Measurements from ENCODE around the gene NGLY1.

The NGLY1 gene

GRCh38 chr3:25679642-25680302, 103.5 kb downstream of the NGLY1 start:
- DNase-seq: no peak
- H2BK120ac ChIP-seq (ENCODE audit: low read depth, low read length): no peak overlapping the region
- H2BK15ac ChIP-seq (replicated peaks; ENCODE audit: low read depth): no peak overlapping the region
- no peak overlapping the region for H2AK5ac ChIP-seq (ENCODE audit: low read length)
- H3K18ac ChIP-seq (ENCODE audit: low read length): no peak overlapping the region
- no peak overlapping the region for H3K4me2 ChIP-seq (ENCODE audit: low read length)
- H3K27me3 ChIP-seq (ENCODE audit: insufficient read depth, low read length, poor library complexity): no peaks in the 10 kb centered on the region
- H3K23ac ChIP-seq (ENCODE audit: low read length): no peak overlapping the region
- no peak overlapping the region for H3K4me3 ChIP-seq (ENCODE audit: low read length)
- no peaks in the 10 kb centered on the region for H3K79me2 ChIP-seq (ENCODE audit: control insufficient read depth, insufficient read depth, low read length)
- no peak overlapping the region for H3K56ac ChIP-seq (ENCODE audit: low read length)
- no peak overlapping the region for H4K5ac ChIP-seq (ENCODE audit: low read length)
- no peak overlapping the region for H3K27ac ChIP-seq (ENCODE audit: low read depth, low read length)
- no peak overlapping the region for H4K8ac ChIP-seq (ENCODE audit: low read depth, low read length)
- H2BK5ac ChIP-seq (ENCODE audit: low read length): no peak overlapping the region
- H3K9ac ChIP-seq (ENCODE audit: low read length): no peak overlapping the region
- no peaks in the 10 kb centered on the region for H3K36me3 ChIP-seq (ENCODE audit: control insufficient read depth, insufficient read depth, low read length)
- H3K79me1 ChIP-seq (ENCODE audit: low read length): no peaks in the 10 kb centered on the region
- no peaks in the 10 kb centered on the region for H3K4me1 ChIP-seq (ENCODE audit: control insufficient read depth, low read depth, low read length)
- WGBS (ENCODE audit: extremely low coverage, insufficient coverage, low lambda C conversion rate): no CpG with 5 or more reads among the region's 6 CpGs
- no peak overlapping the region for H3K4ac ChIP-seq (ENCODE audit: low read depth, low read length)

- no peak for DNase-seq
- Histone ChIP-seq H2BK120ac (ENCODE audit: low read depth, low read length) (no peak overlapping the region), H2AK5ac (ENCODE audit: low read length) (no peak overlapping the region), H2BK5ac (ENCODE audit: low read length) (no peak overlapping the region), H4K8ac (ENCODE audit: low read depth, low read length) (no peak overlapping the region), H3K4me1 (ENCODE audit: control insufficient read depth, low read depth, low read length) (no peaks in the 10 kb centered on the region), H3K79me2 (ENCODE audit: control insufficient read depth, insufficient read depth, low read length) (no peaks in the 10 kb centered on the region), H3K79me1 (ENCODE audit: low read length) (no peaks in the 10 kb centered on the region), H3K36me3 (ENCODE audit: control insufficient read depth, insufficient read depth, low read length) (no peaks in the 10 kb centered on the region), H3K18ac (ENCODE audit: low read length) (no peak overlapping the region), H4K5ac (ENCODE audit: low read length) (no peak overlapping the region), H3K23ac (ENCODE audit: low read length) (no peak overlapping the region), H3K4me2 (ENCODE audit: low read length) (no peak overlapping the region), H3K27me3 (ENCODE audit: insufficient read depth, low read length, poor library complexity) (no peaks in the 10 kb centered on the region), H3K9ac (ENCODE audit: low read length) (no peak overlapping the region), H2BK15ac (replicated peaks; ENCODE audit: low read depth) (no peak overlapping the region), H3K27ac (ENCODE audit: low read depth, low read length) (no peak overlapping the region), H3K4me3 (ENCODE audit: low read length) (no peak overlapping the region), H3K4ac (ENCODE audit: low read depth, low read length) (no peak overlapping the region), H3K56ac (ENCODE audit: low read length) (no peak overlapping the region)
- no CpG with 5 or more reads among the region's 2 CpGs for WGBS (ENCODE audit: extremely low coverage, insufficient coverage, low lambda C conversion rate)
Measured at GRCh38 chr3:25679166-25679565, 104.1 kb downstream of the NGLY1 start.

GRCh38 chr3:25678581-25678980, 104.7 kb downstream of the NGLY1 start:
- H3K27me3 ChIP-seq (ENCODE audit: insufficient read depth, low read length, poor library complexity): no peaks in the 10 kb centered on the region
- H4K5ac ChIP-seq (ENCODE audit: low read length): no peak overlapping the region
- DNase-seq: no peak
- no peak overlapping the region for H3K27ac ChIP-seq (ENCODE audit: low read depth, low read length)
- H2BK120ac ChIP-seq (ENCODE audit: low read depth, low read length): no peak overlapping the region
- H2BK5ac ChIP-seq (ENCODE audit: low read length): no peak overlapping the region
- H3K23ac ChIP-seq (ENCODE audit: low read length): no peak overlapping the region
- H3K4me2 ChIP-seq (ENCODE audit: low read length): no peak overlapping the region
- H3K4me1 ChIP-seq (ENCODE audit: control insufficient read depth, low read depth, low read length): no peaks in the 10 kb centered on the region
- H3K79me1 ChIP-seq (ENCODE audit: low read length): no peaks in the 10 kb centered on the region
- H3K36me3 ChIP-seq (ENCODE audit: control insufficient read depth, insufficient read depth, low read length): no peaks in the 10 kb centered on the region
- no peak overlapping the region for H3K4me3 ChIP-seq (ENCODE audit: low read length)
- H3K9ac ChIP-seq (ENCODE audit: low read length): no peak overlapping the region
- no peak overlapping the region for H2BK15ac ChIP-seq (replicated peaks; ENCODE audit: low read depth)
- no peaks in the 10 kb centered on the region for H3K79me2 ChIP-seq (ENCODE audit: control insufficient read depth, insufficient read depth, low read length)
- no peak overlapping the region for H4K8ac ChIP-seq (ENCODE audit: low read depth, low read length)
- no peak overlapping the region for H2AK5ac ChIP-seq (ENCODE audit: low read length)
- no peak overlapping the region for H3K18ac ChIP-seq (ENCODE audit: low read length)
- H3K4ac ChIP-seq (ENCODE audit: low read depth, low read length): no peak overlapping the region
- no peak overlapping the region for H3K56ac ChIP-seq (ENCODE audit: low read length)

- Histone ChIP-seq H3K9ac (ENCODE audit: low read length) (no peak overlapping the region), H2AK5ac (ENCODE audit: low read length) (no peak overlapping the region), H3K79me2 (ENCODE audit: control insufficient read depth, insufficient read depth, low read length) (no peaks in the 10 kb centered on the region), H4K5ac (ENCODE audit: low read length) (no peak overlapping the region), H3K79me1 (ENCODE audit: low read length) (no peaks in the 10 kb centered on the region), H3K27me3 (ENCODE audit: insufficient read depth, low read length, poor library complexity) (no peaks in the 10 kb centered on the region), H3K36me3 (ENCODE audit: control insufficient read depth, insufficient read depth, low read length) (no peaks in the 10 kb centered on the region), H2BK120ac (ENCODE audit: low read depth, low read length) (no peak overlapping the region), H3K4ac (ENCODE audit: low read depth, low read length) (no peak overlapping the region), H3K23ac (ENCODE audit: low read length) (no peak overlapping the region), H3K4me2 (ENCODE audit: low read length) (no peak overlapping the region), H3K27ac (ENCODE audit: low read depth, low read length) (no peak overlapping the region), H3K4me1 (ENCODE audit: control insufficient read depth, low read depth, low read length) (no peaks in the 10 kb centered on the region), H4K8ac (ENCODE audit: low read depth, low read length) (no peak overlapping the region), H3K18ac (ENCODE audit: low read length) (no peak overlapping the region), H3K4me3 (ENCODE audit: low read length) (no peak overlapping the region), H2BK15ac (replicated peaks; ENCODE audit: low read depth) (no peak overlapping the region), H2BK5ac (ENCODE audit: low read length) (no peak overlapping the region), H3K56ac (ENCODE audit: low read length) (no peak overlapping the region)
- no peak for DNase-seq
- no CpG with 5 or more reads among the region's 2 CpGs for WGBS (ENCODE audit: extremely low coverage, insufficient coverage, low lambda C conversion rate)
Measured at GRCh38 chr3:25677121-25677520, 106.1 kb downstream of the NGLY1 start.

GRCh38 chr3:25674670-25675069, 108.6 kb downstream of the NGLY1 start:
- no peak for DNase-seq
- Histone ChIP-seq H3K79me1 (ENCODE audit: low read length) (no peaks in the 10 kb centered on the region), H4K8ac (ENCODE audit: low read depth, low read length) (no peak overlapping the region), H3K79me2 (ENCODE audit: control insufficient read depth, insufficient read depth, low read length) (no peaks in the 10 kb centered on the region), H3K4ac (ENCODE audit: low read depth, low read length) (no peak overlapping the region), H3K56ac (ENCODE audit: low read length) (no peak overlapping the region), H3K23ac (ENCODE audit: low read length) (no peak overlapping the region), H3K18ac (ENCODE audit: low read length) (no peak overlapping the region), H2BK15ac (replicated peaks; ENCODE audit: low read depth) (no peak overlapping the region), H4K5ac (ENCODE audit: low read length) (no peak overlapping the region), H3K27me3 (ENCODE audit: insufficient read depth, low read length, poor library complexity) (no peaks in the 10 kb centered on the region), H2BK120ac (ENCODE audit: low read depth, low read length) (no peak overlapping the region), H3K9ac (ENCODE audit: low read length) (no peak overlapping the region), H3K4me1 (ENCODE audit: control insufficient read depth, low read depth, low read length) (no peaks in the 10 kb centered on the region), H2AK5ac (ENCODE audit: low read length) (no peak overlapping the region), H2BK5ac (ENCODE audit: low read length) (no peak overlapping the region), H3K36me3 (ENCODE audit: control insufficient read depth, insufficient read depth, low read length) (no peaks in the 10 kb centered on the region), H3K27ac (ENCODE audit: low read depth, low read length) (no peak overlapping the region), H3K4me2 (ENCODE audit: low read length) (no peak overlapping the region), H3K4me3 (ENCODE audit: low read length) (no peak overlapping the region)
- WGBS (ENCODE audit: extremely low coverage, insufficient coverage, low lambda C conversion rate): no CpG with 5 or more reads among the region's 2 CpGs

- Histone ChIP-seq H3K36me3 (ENCODE audit: control insufficient read depth, insufficient read depth, low read length) (no peaks in the 10 kb centered on the region), H3K56ac (ENCODE audit: low read length) (no peak overlapping the region), H3K4me2 (ENCODE audit: low read length) (no peak overlapping the region), H3K27ac (ENCODE audit: low read depth, low read length) (no peak overlapping the region), H3K79me1 (ENCODE audit: low read length) (no peaks in the 10 kb centered on the region), H3K27me3 (ENCODE audit: insufficient read depth, low read length, poor library complexity) (no peaks in the 10 kb centered on the region), H2BK5ac (ENCODE audit: low read length) (no peak overlapping the region), H3K9ac (ENCODE audit: low read length) (no peak overlapping the region), H3K4ac (ENCODE audit: low read depth, low read length) (no peak overlapping the region), H3K23ac (ENCODE audit: low read length) (no peak overlapping the region), H3K4me3 (ENCODE audit: low read length) (no peak overlapping the region), H2BK120ac (ENCODE audit: low read depth, low read length) (no peak overlapping the region), H3K18ac (ENCODE audit: low read length) (no peak overlapping the region), H3K4me1 (ENCODE audit: control insufficient read depth, low read depth, low read length) (no peaks in the 10 kb centered on the region), H4K5ac (ENCODE audit: low read length) (no peak overlapping the region), H2BK15ac (replicated peaks; ENCODE audit: low read depth) (no peak overlapping the region), H3K79me2 (ENCODE audit: control insufficient read depth, insufficient read depth, low read length) (no peaks in the 10 kb centered on the region), H4K8ac (ENCODE audit: low read depth, low read length) (no peak overlapping the region), H2AK5ac (ENCODE audit: low read length) (no peak overlapping the region)
- WGBS (ENCODE audit: extremely low coverage, insufficient coverage, low lambda C conversion rate): no CpG with 5 or more reads among the region's 8 CpGs
- no peak for DNase-seq
Measured at GRCh38 chr3:25673738-25674298, 109.4 kb downstream of the NGLY1 start.

Data from mesendoderm (in vitro differentiated cells).